ENCODE results near the gene FBXL16.

Gene FBXL16

GRCh38 chr16:711548-712320 is 6.1 kb upstream of the FBXL16 start:
- H3K27me3 ChIP-seq (ENCODE audit: control insufficient read depth in 3 of 3, insufficient read depth in 3 of 3, low read depth in 1 of 3, low read length in 3 of 3): peaks cover 3 to 34% (median 13%) of the 10 kb centered on the region in 3 experiments
- no peak overlapping the region for H3K4me2 ChIP-seq (ENCODE audit: insufficient read depth, low read length, poor library complexity, severe bottlenecking)
- H2BK15ac ChIP-seq (ENCODE audit: low read length): peak overlapping the region; percentile 99
- no peak overlapping the region for H3K4me3 ChIP-seq (ENCODE audit: low read length in 2 of 2)
- H3K27ac ChIP-seq (replicated peaks; ENCODE audit: low read length): no peak overlapping the region
- H2AFZ ChIP-seq (ENCODE audit: low read length): no peak overlapping the region
- no peak overlapping the region for H3K4ac ChIP-seq (ENCODE audit: low read length)
- no peak overlapping the region for H4K8ac ChIP-seq (ENCODE audit: low read depth, low read length)
- no peak overlapping the region for H3K14ac ChIP-seq (ENCODE audit: low read length)
- H2BK12ac ChIP-seq (ENCODE audit: low read length): no peak overlapping the region
- peak overlapping the region; percentile 80 for H3K23ac ChIP-seq (ENCODE audit: low read depth, low read length, poor library complexity)
- H3K36me3 ChIP-seq (replicated peaks in 1 of 2; ENCODE audit: control insufficient read depth in 2 of 2, insufficient read depth in 2 of 2, low read length in 2 of 2): peaks cover 2 to 4% of the 10 kb centered on the region in 2 donors
- peaks cover 31 to 50% of the 10 kb centered on the region in 2 donors for H3K4me1 ChIP-seq (ENCODE audit: control insufficient read depth in 2 of 2, insufficient read depth in 1 of 2, low read depth in 1 of 2, low read length in 2 of 2)
- H2BK5ac ChIP-seq (ENCODE audit: low read length): no peak overlapping the region
- H3K79me1 ChIP-seq (ENCODE audit: low read depth, low read length): peaks cover 12% of the 10 kb centered on the region
- H3K9me3 ChIP-seq (replicated peaks in 1 of 2; ENCODE audit: control insufficient read depth in 2 of 2, insufficient read depth in 1 of 2, low read depth in 1 of 2, low read length in 2 of 2): no peaks in the 10 kb centered on the region
- peak overlapping the region; percentile 2 for H3K18ac ChIP-seq (ENCODE audit: low read length)
- H2BK120ac ChIP-seq (ENCODE audit: low read depth, low read length): no peak overlapping the region
- DNase-seq (ENCODE audit: low spot score): no peak
- WGBS, 2 donors (ENCODE audit: extremely low coverage in 2 of 2, insufficient read length in 2 of 2, insufficient replicate concordance in 1 of 2): no CpG with 5 or more reads among the region's 25 CpGs
- H4K91ac ChIP-seq (ENCODE audit: low read depth, low read length, poor library complexity): no peak overlapping the region
- peak overlapping the region; percentile 100 for H2AK5ac ChIP-seq (ENCODE audit: low read depth, low read length)
- H3K9ac ChIP-seq (ENCODE audit: low read depth, low read length, poor library complexity): no peak overlapping the region

- H4K8ac ChIP-seq (ENCODE audit: low read depth, low read length): no peak overlapping the region
- H3K23ac ChIP-seq (ENCODE audit: low read depth, low read length, poor library complexity): peak overlapping the region; percentile 99
- peak overlapping the region; percentile 93 for H2BK120ac ChIP-seq (ENCODE audit: low read depth, low read length)
- H2BK5ac ChIP-seq (ENCODE audit: low read length): peak overlapping the region; percentile 82
- H2BK15ac ChIP-seq (ENCODE audit: low read length): peak overlapping the region; percentile 99
- H3K27ac ChIP-seq (replicated peaks; ENCODE audit: low read length): no peak overlapping the region
- peak overlapping the region; percentile 38 for H3K4ac ChIP-seq (ENCODE audit: low read length)
- H3K36me3 ChIP-seq (replicated peaks in 1 of 2; ENCODE audit: control insufficient read depth in 2 of 2, insufficient read depth in 2 of 2, low read length in 2 of 2): no peaks in the 10 kb centered on the region
- peak overlapping the region; percentile 86 for H2BK12ac ChIP-seq (ENCODE audit: low read length)
- peak overlapping the region; percentile 71 for H3K14ac ChIP-seq (ENCODE audit: low read length)
- no peaks in the 10 kb centered on the region for H3K9me3 ChIP-seq (replicated peaks in 1 of 2; ENCODE audit: control insufficient read depth in 2 of 2, insufficient read depth in 1 of 2, low read depth in 1 of 2, low read length in 2 of 2)
- H3K4me3 ChIP-seq (ENCODE audit: low read length in 2 of 2): peak overlapping the region in 1 of 2 donors; percentile 16
- H3K18ac ChIP-seq (ENCODE audit: low read length): peak overlapping the region; percentile 91
- peaks cover 8 to 40% (median 15%) of the 10 kb centered on the region in 3 experiments for H3K27me3 ChIP-seq (ENCODE audit: control insufficient read depth in 3 of 3, insufficient read depth in 3 of 3, low read depth in 1 of 3, low read length in 3 of 3)
- H4K91ac ChIP-seq (ENCODE audit: low read depth, low read length, poor library complexity): no peak overlapping the region
- H3K4me1 ChIP-seq (ENCODE audit: control insufficient read depth in 2 of 2, insufficient read depth in 1 of 2, low read depth in 1 of 2, low read length in 2 of 2): peaks cover 27 to 51% of the 10 kb centered on the region in 2 donors
- H2AK5ac ChIP-seq (ENCODE audit: low read depth, low read length): peak overlapping the region; percentile 100
- no CpG with 5 or more reads among the region's 12 CpGs for WGBS, 2 donors (ENCODE audit: extremely low coverage in 2 of 2, insufficient read length in 2 of 2, insufficient replicate concordance in 1 of 2)
- H3K4me2 ChIP-seq (ENCODE audit: insufficient read depth, low read length, poor library complexity, severe bottlenecking): no peak overlapping the region
- H3K79me1 ChIP-seq (ENCODE audit: low read depth, low read length): peaks cover 8% of the 10 kb centered on the region
- peak overlapping the region; percentile 84 for H3K9ac ChIP-seq (ENCODE audit: low read depth, low read length, poor library complexity)
- DNase-seq (ENCODE audit: low spot score): no peak
- H2AFZ ChIP-seq (ENCODE audit: low read length): no peak overlapping the region
These were observed 5.5 kb upstream of the FBXL16 start for GRCh38 chr16:711084-711483.

GRCh38 chr16:710500-711075 is 5.0 kb upstream of the FBXL16 start:
- peak overlapping the region; percentile 91 for H3K18ac ChIP-seq (ENCODE audit: low read length)
- H3K79me1 ChIP-seq (ENCODE audit: low read depth, low read length): peaks cover 6% of the 10 kb centered on the region
- no peak overlapping the region for H4K91ac ChIP-seq (ENCODE audit: low read depth, low read length, poor library complexity)
- peak overlapping the region; percentile 63 for H3K27ac ChIP-seq (replicated peaks; ENCODE audit: low read length)
- no peaks in the 10 kb centered on the region for H3K36me3 ChIP-seq (replicated peaks in 1 of 2; ENCODE audit: control insufficient read depth in 2 of 2, insufficient read depth in 2 of 2, low read length in 2 of 2)
- H2AFZ ChIP-seq (ENCODE audit: low read length): peak overlapping the region; percentile 68
- H2BK120ac ChIP-seq (ENCODE audit: low read depth, low read length): peak overlapping the region; percentile 93
- H3K4me1 ChIP-seq (ENCODE audit: control insufficient read depth in 2 of 2, insufficient read depth in 1 of 2, low read depth in 1 of 2, low read length in 2 of 2): peaks cover 27 to 51% of the 10 kb centered on the region in 2 donors
- peak overlapping the region; percentile 99 for H2BK15ac ChIP-seq (ENCODE audit: low read length)
- no peaks in the 10 kb centered on the region for H3K9me3 ChIP-seq (replicated peaks in 1 of 2; ENCODE audit: control insufficient read depth in 2 of 2, insufficient read depth in 1 of 2, low read depth in 1 of 2, low read length in 2 of 2)
- peak overlapping the region; percentile 38 for H3K4ac ChIP-seq (ENCODE audit: low read length)
- peak overlapping the region; percentile 99 for H3K23ac ChIP-seq (ENCODE audit: low read depth, low read length, poor library complexity)
- peak overlapping the region; percentile 84 for H3K9ac ChIP-seq (ENCODE audit: low read depth, low read length, poor library complexity)
- peaks cover 8 to 43% (median 15%) of the 10 kb centered on the region in 3 experiments for H3K27me3 ChIP-seq (ENCODE audit: control insufficient read depth in 3 of 3, insufficient read depth in 3 of 3, low read depth in 1 of 3, low read length in 3 of 3)
- H2BK12ac ChIP-seq (ENCODE audit: low read length): peak overlapping the region; percentile 86
- no peak overlapping the region for H3K4me2 ChIP-seq (ENCODE audit: insufficient read depth, low read length, poor library complexity, severe bottlenecking)
- DNase-seq (ENCODE audit: low spot score): no peak
- peak overlapping the region; percentile 82 for H2BK5ac ChIP-seq (ENCODE audit: low read length)
- no CpG with 5 or more reads among the region's 21 CpGs for WGBS, 2 donors (ENCODE audit: extremely low coverage in 2 of 2, insufficient read length in 2 of 2, insufficient replicate concordance in 1 of 2)
- H4K8ac ChIP-seq (ENCODE audit: low read depth, low read length): no peak overlapping the region
- peak overlapping the region; percentile 71 for H3K14ac ChIP-seq (ENCODE audit: low read length)
- H2AK5ac ChIP-seq (ENCODE audit: low read depth, low read length): peak overlapping the region; percentile 100
- peak overlapping the region in 1 of 2 donors; percentile 31 for H3K4me3 ChIP-seq (ENCODE audit: low read length in 2 of 2)
